ENCODE results near the gene GCNT2. TPM values are rescaled to one million over a fixed set of nuclear protein-coding genes. Genes with fewer than 3 reads are reported as not detected.
"Not testable (repeated sequence)": the region's sequence is repeated elsewhere in the genome, so short reads cannot be mapped to it uniquely, and the experiment has no call there.

GCNT2 gene
- total RNA-seq, 1 donor, result 12.7 TPM

DNA sequence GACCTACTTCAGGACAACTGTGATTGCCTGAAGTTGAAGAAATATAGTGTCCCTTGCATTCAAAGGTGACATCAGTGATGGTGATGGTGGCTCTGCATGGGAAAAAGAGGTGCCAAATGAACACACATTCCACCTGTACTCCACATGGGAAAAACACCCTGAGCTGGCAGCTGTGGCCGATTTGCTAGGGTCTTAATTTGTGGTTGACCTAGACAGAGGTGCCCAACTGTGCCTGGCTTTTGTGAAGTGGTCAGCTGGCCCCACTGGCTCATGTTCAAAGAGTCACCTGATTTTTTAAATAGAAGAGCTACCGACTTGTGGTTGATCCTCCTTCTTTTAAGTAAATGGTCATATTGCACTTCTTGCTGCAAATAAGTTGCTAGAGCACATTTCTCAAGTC is 7.6 kb upstream of the GCNT2 start:
- DNase-seq (ENCODE audit: low read depth in 2 of 3, low spot score in 2 of 3), result no peak

DNA sequence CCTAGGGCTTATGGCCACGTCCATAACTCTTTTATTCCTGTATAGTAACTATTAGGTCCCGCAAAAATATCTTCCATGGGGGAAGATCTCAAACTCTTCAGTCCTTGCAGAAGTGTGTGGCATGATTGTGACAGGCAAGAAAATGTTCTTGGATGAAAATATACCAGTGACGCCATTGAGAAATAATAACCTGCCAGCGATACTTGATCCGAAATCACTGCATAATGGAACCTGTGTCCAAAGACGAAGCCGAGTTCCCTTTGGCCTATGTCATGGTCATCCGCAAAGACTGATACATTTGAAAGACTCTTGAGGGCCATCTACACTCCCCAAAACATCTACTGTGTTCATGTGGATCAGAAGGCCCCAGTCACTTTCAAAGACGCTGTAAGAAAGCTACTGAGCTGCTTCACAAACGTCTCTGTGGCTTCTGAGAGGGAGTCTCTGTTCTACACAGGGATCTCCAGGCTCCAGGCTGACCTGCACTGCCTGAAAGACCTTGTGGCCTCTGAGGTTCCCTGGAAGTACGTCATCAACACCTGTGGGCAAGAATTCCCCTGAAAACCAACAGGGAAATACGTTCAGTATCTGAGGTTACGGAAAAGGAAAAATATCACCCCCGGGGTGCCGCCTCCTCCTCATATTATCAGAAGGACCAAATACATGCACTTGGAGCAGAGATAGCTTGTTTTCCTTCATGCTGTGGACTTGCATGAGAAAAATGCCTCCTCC is 6.9 kb upstream of the GCNT2 start:
- DNase-seq (ENCODE audit: low read depth in 2 of 3, low spot score in 2 of 3), result no peak

DNA sequence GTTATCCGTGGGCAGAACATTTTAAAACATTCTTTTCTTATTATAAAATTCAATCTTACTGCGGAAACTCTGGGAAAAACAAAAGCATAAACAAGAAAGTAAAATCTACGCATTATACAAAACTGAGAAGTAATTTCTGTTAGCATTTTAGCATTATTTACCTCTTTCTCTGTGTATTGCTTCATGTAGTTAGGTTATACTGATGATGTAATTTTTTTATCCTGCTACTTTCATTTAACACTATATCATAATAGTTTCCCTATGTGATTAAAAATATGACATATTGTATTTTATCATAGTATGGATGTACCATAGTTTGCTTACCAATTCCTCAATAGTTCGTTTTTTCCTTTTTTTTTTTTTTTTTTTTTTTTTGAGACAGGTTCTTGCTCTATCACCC is 4.2 kb upstream of the GCNT2 start:
- DNase-seq (ENCODE audit: low read depth in 2 of 3, low spot score in 2 of 3), result no peak

DNA sequence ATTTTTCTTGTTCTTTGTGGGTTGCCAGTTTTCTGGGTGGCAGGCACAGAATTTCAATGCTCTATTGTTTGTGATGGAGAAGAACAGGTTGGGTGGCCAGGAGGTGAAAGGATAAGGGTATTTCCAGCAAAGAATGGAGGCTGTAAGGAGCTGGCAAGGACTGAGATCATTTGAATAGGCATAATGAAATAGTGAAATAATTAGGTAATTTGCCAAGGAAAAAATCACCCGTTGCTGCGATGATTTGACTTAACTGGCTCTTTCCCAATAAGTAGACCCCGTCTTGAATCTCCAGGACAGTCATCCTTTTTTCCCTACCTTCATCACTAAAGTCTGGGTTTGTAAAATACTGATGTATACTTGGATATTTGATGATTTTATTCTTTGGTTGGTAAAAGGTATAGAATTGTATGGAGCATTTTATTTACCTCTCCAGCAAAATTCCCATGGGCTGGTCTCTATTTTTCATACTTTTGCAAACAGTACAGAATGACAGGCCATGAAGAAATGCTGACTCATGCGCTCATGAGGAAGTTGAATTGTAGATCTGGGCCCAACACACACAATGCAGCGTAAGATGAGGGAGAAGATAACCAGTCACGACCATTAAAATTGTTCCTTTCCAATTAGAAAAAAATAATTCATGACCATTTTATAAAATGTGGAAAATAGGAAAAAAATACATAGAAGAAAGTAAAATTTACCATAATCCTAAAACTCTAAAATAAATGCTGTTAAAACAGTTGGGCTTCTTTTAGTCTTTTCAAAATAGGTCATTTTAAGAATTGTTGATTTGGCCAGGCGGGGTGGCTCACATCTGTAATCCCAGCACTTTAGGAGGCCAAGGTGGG is 2.4 kb upstream of the GCNT2 start:
- peak in 2 of 3 donors; percentile 83 to 89 for DNase-seq (ENCODE audit: low read depth in 2 of 3, low spot score in 2 of 3)

DNA sequence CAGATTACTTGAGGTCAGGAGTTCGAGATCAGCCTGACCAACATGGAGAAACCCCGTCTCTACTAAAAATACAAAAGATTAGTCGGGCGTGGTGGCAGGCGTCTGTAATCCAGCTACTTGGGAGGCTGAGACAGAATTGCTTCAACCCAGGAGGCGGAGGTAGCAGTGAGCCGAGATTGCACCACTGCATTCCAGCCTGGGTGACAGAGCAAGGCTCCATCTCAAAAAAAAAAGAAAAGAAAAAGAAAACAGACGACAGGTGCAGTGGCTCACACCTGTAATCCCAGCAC is 1.8 kb upstream of the GCNT2 start:
- not testable (repeated sequence) for DNase-seq (ENCODE audit: low read depth in 2 of 3, low spot score in 2 of 3)

DNA sequence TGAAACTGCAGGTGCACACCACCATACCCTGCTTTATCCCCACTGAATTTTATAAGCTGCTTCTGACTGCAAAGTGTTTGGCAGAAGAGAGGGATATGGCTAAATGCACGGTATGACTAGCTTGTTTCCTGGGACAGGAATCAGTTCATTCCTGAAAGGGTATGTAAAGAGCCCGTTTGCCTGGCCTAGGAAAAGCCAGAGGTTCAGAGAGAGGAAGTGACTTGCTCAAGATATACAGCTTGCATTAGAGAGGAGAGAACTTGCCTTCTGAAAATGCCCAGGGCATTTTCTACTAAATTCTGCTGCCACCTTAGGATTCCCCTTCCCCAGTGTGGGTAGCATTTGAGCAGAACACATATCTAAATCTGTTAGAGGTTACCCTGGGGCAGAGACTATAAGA is 683 bp upstream of the GCNT2 start:
- DNase-seq (ENCODE audit: low read depth in 2 of 3, low spot score in 2 of 3), result no peak

DNA sequence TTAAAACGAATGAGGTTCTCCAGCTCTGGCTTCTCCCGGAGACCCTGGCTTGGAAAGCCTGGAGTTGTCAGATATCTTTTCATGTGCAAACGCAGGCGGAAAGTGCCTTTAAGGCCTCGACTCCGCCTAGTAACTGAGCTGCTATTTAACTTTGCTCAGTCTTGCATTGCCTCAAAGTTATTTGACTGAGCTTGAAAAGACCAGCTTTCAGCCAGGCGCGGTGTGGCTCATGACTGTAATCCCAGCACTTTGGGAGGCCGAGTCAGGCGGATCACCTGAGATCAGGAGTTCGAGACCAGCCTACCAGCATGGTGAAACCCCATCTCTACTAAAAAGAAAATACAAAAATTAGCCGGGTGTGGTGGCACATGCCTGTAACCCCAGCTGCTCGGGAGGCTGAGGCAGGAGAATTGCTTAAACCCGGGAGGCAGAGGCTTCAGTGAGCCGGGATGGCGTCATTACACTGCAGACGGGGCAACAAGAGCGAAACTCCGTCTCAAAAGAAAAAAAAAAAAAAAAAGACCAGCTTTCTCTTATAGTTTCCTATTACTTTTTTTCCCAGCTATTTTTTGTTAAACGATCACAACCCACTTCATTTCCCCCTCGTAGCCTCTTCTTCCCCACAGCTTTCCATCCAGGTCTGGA is 1.9 kb downstream of the GCNT2 start:
- DNase-seq (ENCODE audit: low read depth in 2 of 3, low spot score in 2 of 3), result no peak

DNA sequence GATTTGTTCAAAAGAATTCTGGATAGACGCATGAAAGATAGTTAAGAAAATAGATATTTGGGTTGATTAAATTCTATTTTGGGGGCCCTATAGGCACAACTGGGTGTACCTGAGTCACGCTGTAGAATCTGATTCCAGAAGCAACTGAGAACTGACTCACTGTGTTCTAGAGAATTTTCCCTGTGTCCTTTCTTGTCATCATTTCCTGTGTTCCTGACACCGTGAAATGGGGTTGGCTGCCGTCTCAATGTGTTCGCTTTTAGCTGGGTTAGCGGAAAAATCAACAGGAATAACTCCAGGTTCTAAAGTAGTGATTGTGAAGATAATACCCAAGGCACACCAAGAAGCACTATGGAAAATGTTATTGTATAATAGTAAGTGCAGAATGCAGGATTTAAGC is 5.0 kb downstream of the GCNT2 start:
- DNase-seq (ENCODE audit: low read depth in 2 of 3, low spot score in 2 of 3), result no peak

DNA sequence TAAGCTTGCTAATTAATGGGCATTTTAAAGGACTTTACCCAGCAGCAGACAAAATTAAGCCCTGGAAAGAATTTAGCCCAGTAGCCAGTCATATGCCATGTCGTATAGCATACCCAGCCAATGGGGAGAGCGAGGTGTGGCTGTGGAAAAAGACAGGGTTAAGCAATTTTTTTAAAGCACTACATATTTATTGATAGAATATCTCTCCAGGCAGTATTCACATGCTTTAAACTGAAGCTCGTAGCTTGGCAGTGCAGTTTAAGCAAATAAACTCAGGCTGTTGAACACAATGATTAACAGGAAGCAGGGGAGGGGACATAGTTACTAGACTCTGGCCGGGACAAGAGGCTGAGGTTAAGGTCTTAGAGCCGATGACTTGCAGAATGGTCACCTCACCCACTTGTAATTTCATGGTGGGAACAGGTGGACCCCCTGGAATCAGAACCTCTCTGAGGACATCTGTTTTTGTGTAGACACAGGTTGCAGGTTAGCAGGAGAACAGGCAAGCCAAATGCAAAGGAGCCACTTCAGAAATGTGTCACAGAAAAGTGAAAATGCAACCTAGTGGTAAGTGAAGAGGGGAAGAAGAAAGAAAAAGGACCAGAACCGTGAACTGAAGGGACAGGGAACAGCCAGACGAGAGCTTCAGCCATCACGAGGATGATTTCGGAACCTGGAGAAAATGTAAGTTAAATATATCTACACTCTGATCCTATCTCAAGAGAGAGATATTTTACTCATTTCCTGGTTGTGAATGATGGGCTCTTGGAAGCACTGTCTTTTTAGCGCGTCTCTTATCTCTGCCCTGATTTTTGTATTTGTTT is 7.2 kb downstream of the GCNT2 start:
- DNase-seq (ENCODE audit: low read depth in 2 of 3, low spot score in 2 of 3), result peak in 2 of 3 donors; percentile 61 to 64

DNA sequence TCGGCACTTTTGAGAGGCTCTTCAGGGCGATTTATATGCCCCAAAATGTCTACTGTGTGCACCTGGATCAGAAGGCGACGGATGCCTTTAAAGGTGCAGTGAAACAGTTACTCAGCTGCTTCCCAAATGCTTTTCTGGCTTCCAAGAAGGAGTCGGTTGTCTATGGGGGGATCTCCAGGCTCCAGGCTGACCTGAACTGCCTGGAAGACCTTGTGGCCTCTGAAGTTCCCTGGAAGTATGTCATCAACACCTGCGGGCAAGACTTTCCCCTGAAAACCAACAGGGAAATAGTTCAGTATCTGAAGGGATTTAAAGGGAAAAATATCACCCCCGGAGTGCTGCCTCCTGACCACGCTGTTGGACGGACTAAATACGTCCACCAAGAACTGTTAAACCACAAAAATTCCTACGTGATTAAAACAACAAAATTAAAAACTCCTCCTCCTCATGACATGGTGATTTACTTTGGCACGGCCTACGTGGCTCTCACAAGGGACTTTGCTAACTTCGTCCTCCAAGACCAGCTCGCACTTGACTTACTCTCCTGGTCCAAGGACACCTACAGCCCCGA is 8.2 kb downstream of the GCNT2 start:
- DNase-seq (ENCODE audit: low read depth in 2 of 3, low spot score in 2 of 3), result no peak

DNA sequence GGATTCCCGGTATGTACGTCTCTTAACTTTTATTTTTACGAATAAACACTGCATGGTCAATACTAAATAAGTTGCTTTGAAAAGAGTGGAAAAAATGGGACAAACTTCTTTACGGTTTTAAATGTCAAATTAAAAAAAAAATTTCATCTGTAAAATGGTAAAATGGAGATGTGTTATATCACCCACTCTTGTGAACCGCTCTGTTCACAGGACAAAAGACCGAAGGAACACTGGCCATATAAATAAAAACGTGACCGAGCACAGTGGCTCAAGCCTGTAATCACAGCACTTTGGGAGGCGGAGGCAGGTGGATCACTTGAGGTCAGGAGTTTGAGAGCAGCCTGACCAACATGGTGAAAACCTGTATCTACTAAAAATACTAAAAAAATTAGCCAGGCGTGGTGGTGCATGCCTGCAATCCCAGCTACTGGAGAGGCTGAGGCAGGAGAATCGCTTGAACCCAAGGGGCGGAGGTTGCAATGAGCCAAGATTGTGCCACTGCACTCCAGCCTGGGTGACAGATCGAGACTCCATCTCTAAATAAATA is 8.8 kb downstream of the GCNT2 start:
- DNase-seq (ENCODE audit: low read depth in 2 of 3, low spot score in 2 of 3), result not testable (repeated sequence)

DNA sequence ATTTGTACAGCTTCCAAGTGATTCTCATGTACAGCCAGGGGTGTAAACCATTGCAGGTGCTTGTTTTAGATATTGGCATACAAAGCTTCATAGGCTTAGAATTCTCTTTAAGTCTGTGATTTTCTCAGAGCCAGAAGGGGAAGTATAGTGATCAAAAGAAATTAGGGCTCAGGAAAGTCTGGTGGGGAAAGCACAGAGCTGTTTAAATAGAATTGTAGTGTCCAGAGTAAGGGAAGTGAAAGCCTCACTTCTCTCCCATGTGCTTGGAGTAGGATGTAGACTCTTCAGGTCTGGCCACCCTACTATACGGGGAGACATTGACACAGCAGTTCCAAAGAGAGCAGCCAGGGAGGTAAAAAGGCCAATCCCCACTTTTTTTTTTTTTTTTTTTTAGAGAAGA is 10.4 kb downstream of the GCNT2 start:
- peak in 1 of 3 donors; percentile 21 for DNase-seq (ENCODE audit: low read depth in 2 of 3, low spot score in 2 of 3)

DNA sequence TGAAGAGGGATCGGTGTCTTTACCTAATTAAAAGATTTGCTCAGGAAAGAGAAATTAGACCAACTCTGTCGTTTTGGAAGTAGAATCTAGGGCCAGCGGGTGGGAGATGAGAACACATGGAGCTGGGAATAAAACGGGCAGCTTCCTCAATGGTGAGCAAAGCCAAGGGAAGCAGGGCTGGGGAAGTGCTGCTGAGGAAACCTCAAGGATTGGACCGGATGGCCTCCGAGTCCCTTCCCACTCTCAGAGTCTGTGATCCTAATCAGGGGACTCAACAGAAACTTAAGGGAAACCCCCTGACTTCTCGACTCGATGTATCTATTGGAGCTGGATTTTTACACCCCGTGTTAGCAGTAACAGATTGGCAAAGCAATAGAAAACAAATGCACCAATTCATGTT is 10.8 kb downstream of the GCNT2 start:
- peak in 1 of 3 donors; percentile 22 for DNase-seq (ENCODE audit: low read depth in 2 of 3, low spot score in 2 of 3)

DNA sequence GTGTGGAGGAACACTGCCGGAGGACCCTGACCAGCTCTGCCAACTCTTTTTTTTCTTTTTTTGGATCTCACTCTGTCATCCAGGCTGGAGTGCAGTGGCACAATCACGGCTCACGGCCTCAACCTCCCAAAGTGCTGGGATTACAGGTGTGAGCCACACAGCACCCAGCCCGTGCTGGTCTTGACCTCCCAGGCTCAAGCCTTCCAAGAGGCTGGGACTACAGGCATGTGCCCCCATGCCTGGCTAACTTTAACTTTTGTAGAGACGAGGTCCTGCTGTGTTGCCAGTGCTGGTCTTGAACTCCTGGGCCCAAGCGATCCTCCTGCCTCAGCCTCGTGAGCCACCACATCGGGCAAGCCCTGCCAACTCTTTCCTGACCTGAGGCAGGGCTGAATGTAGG is 11.2 kb downstream of the GCNT2 start:
- DNase-seq (ENCODE audit: low read depth in 2 of 3, low spot score in 2 of 3), result no peak

DNA sequence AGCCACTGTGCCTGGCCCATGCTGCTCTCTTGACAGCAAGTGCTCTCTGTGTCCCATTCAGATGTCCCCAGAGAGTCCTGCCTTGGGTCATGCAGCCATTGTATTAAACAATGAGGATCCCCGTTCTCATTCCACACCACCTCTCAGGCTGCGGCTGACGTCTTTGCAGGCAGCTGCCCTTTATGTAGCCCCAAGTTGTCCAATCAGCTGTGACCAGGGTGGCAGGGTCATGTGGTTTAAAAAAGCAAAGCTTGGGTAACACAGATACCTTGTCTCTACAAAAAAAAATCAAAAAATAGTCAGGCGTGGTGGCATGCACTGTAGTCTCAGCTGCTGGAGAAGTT is 13.2 kb downstream of the GCNT2 start:
- DNase-seq (ENCODE audit: low read depth in 2 of 3, low spot score in 2 of 3), result no peak

DNA sequence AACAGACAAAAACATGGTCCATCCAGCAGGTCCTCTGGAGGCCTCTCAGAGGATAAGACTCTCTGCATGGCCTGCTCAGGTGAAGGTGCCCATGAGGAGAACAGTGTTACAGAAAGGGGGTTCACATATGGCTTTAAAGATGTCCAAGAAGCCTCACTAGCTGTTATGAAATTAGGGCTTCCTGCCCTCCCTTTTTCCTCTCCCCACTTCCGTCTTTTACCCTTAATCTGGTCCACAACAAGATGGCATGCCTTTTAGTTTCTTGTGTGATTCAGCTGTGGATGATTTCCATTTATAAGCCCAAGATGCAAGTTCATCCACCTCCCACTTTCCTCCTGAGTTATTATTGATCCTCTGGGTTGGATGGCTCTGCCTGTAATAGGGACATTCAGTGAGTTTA is 14.0 kb downstream of the GCNT2 start:
- peak in 1 of 3 donors; percentile 42 for DNase-seq (ENCODE audit: low read depth in 2 of 3, low spot score in 2 of 3)

DNA sequence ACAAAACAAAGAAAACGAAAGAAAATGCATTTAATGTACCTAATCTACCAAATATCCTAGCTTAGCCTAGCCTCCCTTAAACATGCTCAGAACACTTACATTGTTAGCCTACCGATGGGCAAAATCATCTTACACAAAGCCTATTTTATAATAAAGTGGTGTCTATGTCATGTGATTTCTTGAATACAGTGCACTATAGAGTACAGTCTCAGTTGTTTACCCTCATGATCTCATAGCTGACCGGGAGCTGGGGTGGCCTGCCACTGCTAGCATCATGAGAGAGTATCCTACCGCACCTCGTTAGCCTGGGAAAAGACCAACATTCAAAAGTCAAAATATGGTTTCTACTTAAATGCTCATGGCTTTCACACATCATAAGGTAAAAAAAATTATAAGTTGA is 16.6 kb downstream of the GCNT2 start:
- no peak for DNase-seq (ENCODE audit: low read depth in 2 of 3, low spot score in 2 of 3)

DNA sequence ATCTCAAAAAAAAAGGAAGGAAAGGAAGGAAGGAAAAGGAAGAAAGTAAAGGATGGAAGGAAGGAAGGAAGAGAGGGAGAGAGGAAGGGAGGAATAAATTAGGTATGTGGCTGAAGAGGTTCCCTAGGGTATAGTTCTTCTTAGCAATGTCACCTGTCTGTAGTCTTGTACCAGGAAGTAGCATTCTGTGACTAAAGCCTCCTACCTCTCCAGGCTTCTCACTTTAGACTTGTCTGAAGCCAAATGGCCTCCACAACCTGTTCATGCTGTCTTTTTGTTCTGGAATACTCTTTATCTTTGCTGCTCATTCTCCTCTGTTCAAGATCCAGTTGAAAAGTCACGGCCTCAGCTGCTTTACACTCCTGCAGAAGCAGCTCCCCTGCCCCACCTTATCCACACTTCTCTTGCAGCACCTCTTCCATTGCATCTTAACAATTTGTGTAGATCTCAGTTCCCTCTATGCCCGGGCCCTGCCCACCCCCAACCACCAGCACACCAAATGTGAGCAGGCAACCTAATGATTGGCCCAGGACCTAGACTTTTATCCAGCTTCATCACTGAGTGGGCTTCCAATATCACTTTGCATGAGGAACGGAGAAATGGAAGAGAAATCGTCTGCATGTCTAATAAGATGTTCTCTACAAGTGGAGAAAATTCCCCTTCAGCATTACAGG is 19.1 kb downstream of the GCNT2 start:
- DNase-seq (ENCODE audit: low read depth in 2 of 3, low spot score in 2 of 3), result no peak

DNA sequence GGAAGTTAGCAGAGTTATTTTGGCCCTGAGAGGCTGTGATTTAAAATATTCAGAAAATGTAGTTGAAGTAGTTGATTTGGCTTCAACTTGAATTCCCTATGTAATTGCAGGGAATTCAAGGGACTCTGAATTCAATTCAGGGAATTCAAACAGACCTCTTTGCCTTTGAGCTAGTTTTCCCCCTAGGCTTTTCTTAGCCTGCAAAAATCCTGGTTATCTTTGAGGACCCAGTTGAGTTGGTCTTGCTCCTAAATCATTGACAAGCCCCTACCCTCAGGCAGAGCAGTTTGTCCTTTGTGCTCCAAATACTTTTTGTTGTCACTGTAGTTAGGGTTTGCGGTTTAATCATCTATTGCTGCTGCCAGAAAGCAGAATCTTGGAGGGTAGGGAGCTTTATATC is 20.4 kb downstream of the GCNT2 start:
- no peak for DNase-seq (ENCODE audit: low read depth in 2 of 3, low spot score in 2 of 3)

DNA sequence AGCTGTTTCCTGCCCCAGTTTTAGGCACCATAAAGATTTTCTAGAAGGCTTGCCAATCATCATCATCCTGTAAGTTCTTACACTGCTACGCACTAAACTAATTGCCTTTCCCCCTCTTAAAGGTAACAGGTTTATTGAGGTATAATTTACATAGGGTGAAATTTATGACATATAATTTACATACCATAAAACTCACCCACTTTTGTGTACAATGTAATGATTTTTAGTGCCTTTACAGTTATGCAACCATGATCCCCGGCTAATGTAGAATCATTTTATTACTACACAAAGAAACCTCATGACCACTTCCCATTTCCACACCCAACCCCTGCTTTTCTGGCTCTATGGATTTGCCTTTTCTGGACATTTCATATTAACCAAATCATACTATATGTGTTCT is 21.1 kb downstream of the GCNT2 start:
- DNase-seq (ENCODE audit: low read depth in 2 of 3, low spot score in 2 of 3), result no peak

Measured in hematopoietic multipotent progenitor cell (in vitro differentiated cells).